Upper lobe of right lung (tissue), 1 donor: Measurements from ENCODE around the gene LGR5. TPM values are rescaled to one million over a fixed set of nuclear protein-coding genes. Genes with fewer than 3 reads are reported as not detected.

Source experiments
- ATAC-seq: fragments of 200-7000 bp; cut with Tn5 transposase; one replicate; pipeline ENCODE4 v1.9.1; 2020; ENCODE audit warnings: mild to moderate bottlenecking, moderate library complexity
- DNase-seq: peaks from one replicate; pipeline ENCODE4 v3.0.0-alpha.2; 2020
- H3K27ac ChIP-seq: fragments of 200-600 bp; one replicate; pipeline ENCODE4 v1.8.0; 2022
- H3K27me3 ChIP-seq: fragments of 200-600 bp; one replicate; pipeline ENCODE4 v1.8.0; 2022; ENCODE audit warnings: mild to moderate bottlenecking
- H3K36me3 ChIP-seq: fragments of 200-600 bp; one replicate; pipeline ENCODE4 v1.8.0; 2022
- H3K4me1 ChIP-seq: fragments of 200-600 bp; one replicate; pipeline ENCODE4 v1.8.0; 2022
- H3K4me3 ChIP-seq: fragments of 200-600 bp; one replicate; pipeline ENCODE4 v1.8.0; 2022; ENCODE audit warnings: mild to moderate bottlenecking
- H3K9me3 ChIP-seq: fragments of 200-600 bp; one replicate; pipeline ENCODE4 v1.8.0; 2022
- CTCF ChIP-seq: fragments of 200-600 bp; IDR thresholded peaks from one replicate; pipeline ENCODE4 v1.8.0; 2022; ENCODE audit warnings: antibody characterized with exemption
- intact Hi-C: fragments of 100-400 bp; cut with DNase I; formaldehyde crosslinking; loops from one replicate; pipeline ENCODE4 v1.11.0; 2022
- total RNA-seq: library from RNA; stranded (reverse); fragmentation: NEBNext Ultra II Directional; extraction: Animal tissue kit (Norgen Biotek cat#: 25700); gene quantifications from one replicate; pipeline ENCODE4 v1.2.1, GENCODE V29; 2021
- donor health status: DM: no; HTN: yes; CAD: no; lungs with severe emphysema.

The LGR5 gene
- total RNA-seq, 1 donor from 2014 or later: 0.35 TPM

GRCh38 chr12:71400481-71400880 is 39.1 kb upstream of the LGR5 start:
- no peak for DNase-seq
- H3K36me3 ChIP-seq: no peaks in the 10 kb centered on the region
- H3K4me3 ChIP-seq: no peak overlapping the region
- H3K27ac ChIP-seq: no peak overlapping the region
- no peaks in the 10 kb centered on the region for H3K27me3 ChIP-seq
- intact Hi-C loops: no loop called here
- no peak for TF ChIP-seq CTCF
- H3K4me1 ChIP-seq: no peaks in the 10 kb centered on the region
- no peak for ATAC-seq
- H3K9me3 ChIP-seq: no peaks in the 10 kb centered on the region

DNA sequence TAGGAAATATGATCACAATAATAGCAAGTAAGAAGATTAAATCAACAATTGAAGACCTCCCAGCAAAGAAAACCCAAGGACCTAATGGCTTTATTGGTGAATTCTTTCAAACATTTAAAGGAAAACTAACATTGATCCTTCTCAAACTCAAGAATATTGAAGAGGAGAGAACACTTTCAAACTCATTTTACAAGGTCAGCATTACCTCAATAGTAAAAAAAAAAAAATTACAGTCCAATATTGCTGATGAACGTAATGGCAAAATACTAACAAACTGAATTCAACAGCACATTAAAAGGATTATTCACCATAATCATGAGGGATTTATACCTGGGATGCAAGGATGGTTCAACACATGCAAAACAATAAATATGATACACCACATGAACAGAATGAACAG is 33.7 kb upstream of the LGR5 start:
- intact Hi-C loops: no loop called here
- ATAC-seq (no peak), DNase-seq (no peak)
- H3K27ac ChIP-seq: no peak overlapping the region
- H3K4me1 ChIP-seq: no peaks in the 10 kb centered on the region
- H3K27me3 ChIP-seq: no peaks in the 10 kb centered on the region
- no peaks in the 10 kb centered on the region for H3K36me3 ChIP-seq
- no peaks in the 10 kb centered on the region for H3K9me3 ChIP-seq
- TF ChIP-seq CTCF: no peak
- no peak overlapping the region for H3K4me3 ChIP-seq

- intact Hi-C loops: no loop called here
- TF ChIP-seq CTCF: no peak
- H3K4me3 ChIP-seq: no peak overlapping the region
These were observed 31.9 kb upstream of the LGR5 start for GRCh38 chr12:71407732-71408131.

DNA sequence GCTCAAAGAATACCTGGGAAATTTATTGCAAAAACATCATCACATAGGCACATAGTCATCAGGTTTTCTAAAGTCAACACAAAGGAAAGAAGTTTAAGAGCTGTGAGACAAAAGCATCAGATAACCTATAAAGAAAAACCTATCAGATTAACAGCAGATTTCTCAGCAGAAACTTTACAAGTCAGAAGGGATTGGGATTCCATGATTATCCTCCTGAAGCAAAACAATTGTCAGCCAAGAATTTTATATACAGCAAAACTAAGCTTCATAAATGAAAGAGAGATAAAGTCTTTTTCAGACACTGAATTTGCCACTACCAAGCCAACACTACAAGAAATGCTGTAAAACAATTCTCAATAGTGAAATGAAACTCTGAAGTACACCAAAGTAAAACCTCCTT is 28.8 kb upstream of the LGR5 start:
- no peak for ATAC-seq
- DNase-seq: no peak
- intact Hi-C loops: no loop called here
- H3K4me3 ChIP-seq: no peak overlapping the region
- no peaks in the 10 kb centered on the region for H3K36me3 ChIP-seq
- H3K9me3 ChIP-seq: no peaks in the 10 kb centered on the region
- no peaks in the 10 kb centered on the region for H3K4me1 ChIP-seq
- no peak for TF ChIP-seq CTCF
- H3K27ac ChIP-seq: no peak overlapping the region
- no peaks in the 10 kb centered on the region for H3K27me3 ChIP-seq

More at GRCh38 chr12:71407732-71408131, 31.9 kb upstream of the LGR5 start:
- Histone ChIP-seq H3K9me3 (no peaks in the 10 kb centered on the region), H3K27ac (no peak overlapping the region), H3K4me1 (no peaks in the 10 kb centered on the region), H3K27me3 (no peaks in the 10 kb centered on the region), H3K36me3 (no peaks in the 10 kb centered on the region)
- DNase-seq (no peak), ATAC-seq (no peak)

DNA sequence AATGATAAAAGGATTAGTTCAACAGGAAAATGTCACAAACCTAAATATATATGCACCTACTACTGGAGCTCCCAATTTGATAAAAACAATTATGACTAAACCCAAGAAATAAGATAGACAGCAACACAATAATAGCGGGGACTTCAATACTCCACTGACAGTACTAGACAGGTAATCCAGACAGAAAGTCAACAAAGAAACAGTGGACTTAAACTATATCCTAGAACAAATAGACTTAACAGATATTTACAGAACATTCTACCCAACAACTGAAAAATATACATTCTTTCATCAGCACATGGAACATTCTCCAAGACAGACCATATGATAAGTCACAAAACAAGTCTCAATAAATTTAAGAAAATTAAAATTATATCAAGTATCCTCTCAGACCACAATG is 28.0 kb upstream of the LGR5 start:
- intact Hi-C loops: no loop called here
- H3K9me3 ChIP-seq: no peaks in the 10 kb centered on the region
- ATAC-seq (no peak), DNase-seq (no peak)
- H3K27me3 ChIP-seq: no peaks in the 10 kb centered on the region
- no peak overlapping the region for H3K27ac ChIP-seq
- H3K36me3 ChIP-seq: no peaks in the 10 kb centered on the region
- H3K4me3 ChIP-seq: no peak overlapping the region
- no peaks in the 10 kb centered on the region for H3K4me1 ChIP-seq
- no peak for TF ChIP-seq CTCF
